Stimulated activated CD8-positive, alpha-beta memory T cell treated with anti-CD3 and anti-CD28 coated beads, Interleukin-12 subunit alpha, Interleukin-12 subunit beta, amount 100 ng/mL, for 24 hours (primary cell): ENCODE results near the gene OR6X1.

Experiments
- DNase-seq: peaks from one replicate; pipeline ENCODE4 v3.0.0-alpha.2; 2020; ENCODE audit errors: extremely low read depth

OR6X1 gene

GRCh38 chr11:123754101-123754568, at the start of gene OR6X1:
OR6X1 (minus strand) TSS chr11:123754518; CDS start chr11:123754518, 0 bp downstream.
- no peak for DNase-seq

- DNase-seq, result no peak
These were observed 47.4 kb upstream of the OR6X1 start for GRCh38 chr11:123801765-123802164.

GRCh38 chr11:123800036-123800435, 45.7 kb upstream of the OR6X1 start:
- DNase-seq, result no peak

DNA sequence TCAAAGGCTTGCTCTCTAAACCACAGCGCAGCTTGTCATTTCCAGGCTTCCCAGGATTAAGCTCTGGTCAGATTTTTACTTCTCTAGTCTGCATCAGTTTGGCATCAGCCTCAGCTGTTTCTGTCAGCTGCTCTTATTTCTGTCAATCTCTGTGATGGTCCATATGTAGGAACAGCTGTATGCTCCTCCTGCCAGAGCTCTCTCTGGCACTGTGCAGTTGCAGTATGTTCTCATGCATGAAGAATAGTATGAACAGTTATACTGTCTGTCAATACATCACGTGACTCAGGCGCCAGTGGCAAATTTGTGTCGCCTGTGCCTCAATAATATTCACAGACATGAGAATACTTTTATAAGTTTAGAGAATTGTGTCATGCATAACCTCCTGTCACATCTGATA, 45.1 kb upstream of the OR6X1 start:
- DNase-seq, result no peak

DNA sequence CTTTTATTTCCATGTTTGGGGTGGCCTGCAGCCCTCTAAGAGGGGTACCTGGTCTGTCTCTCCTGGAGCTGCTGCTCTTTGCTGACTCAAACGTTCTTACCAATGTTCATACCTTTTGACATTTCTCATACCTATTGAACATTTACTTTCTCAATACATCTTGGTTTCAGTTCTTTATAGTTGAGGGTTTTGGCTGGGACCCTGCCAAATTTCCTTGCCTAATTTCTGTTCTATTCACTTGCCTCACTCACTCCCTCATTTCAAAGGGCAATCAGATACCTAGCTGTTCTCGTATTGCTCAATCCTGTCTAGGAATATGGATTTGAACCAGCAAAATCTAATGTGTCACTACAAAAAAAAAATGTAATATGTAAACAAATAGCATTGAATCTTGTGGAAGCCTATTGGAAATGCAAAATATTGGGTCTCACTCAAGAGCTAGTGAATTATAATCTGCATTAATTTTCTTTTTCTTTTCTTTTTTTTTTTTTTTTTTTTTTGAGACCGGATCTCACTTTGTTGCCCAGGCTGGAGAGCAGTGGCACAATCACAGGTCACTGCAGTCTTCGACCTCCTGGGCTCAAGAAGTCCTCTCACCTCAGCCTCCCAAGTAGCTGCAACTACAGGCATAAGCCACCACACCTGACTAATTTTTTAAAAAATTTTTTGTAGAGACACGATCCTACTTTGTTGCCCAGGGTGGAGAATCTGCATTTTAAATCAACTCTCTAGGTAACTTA, 44.4 kb upstream of the OR6X1 start:
- DNase-seq, result no peak

- DNase-seq, result no peak
These were observed 43.8 kb upstream of the OR6X1 start for GRCh38 chr11:123798079-123798478.

GRCh38 chr11:123797541-123797940, 43.2 kb upstream of the OR6X1 start:
- DNase-seq, result no peak

- DNase-seq, result no peak
These were observed 42.8 kb upstream of the OR6X1 start for GRCh38 chr11:123797114-123797513.

GRCh38 chr11:123796226-123796625, 41.9 kb upstream of the OR6X1 start:
- no peak for DNase-seq

DNA sequence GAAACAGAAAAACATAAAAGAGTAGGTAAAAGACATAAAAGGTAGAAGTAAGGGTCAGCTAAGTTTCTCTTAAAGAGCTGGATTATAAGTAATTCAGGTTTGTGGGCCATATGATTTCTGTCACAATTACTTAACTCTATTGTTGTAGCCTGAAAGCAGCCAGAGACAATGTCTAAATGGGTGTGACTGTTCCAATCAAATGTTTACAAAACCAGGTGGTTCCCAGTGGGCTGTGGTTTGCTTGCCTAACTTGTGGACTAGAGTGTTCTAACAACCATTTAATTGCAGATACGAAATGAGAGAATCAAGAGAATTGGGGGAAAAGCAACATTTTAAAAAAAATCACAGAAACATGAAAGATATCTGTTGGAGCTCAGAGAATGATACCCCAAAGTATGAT, 29.2 kb upstream of the OR6X1 start:
- no peak for DNase-seq

GRCh38 chr11:123778511-123778910, 24.2 kb upstream of the OR6X1 start:
- no peak for DNase-seq

DNA sequence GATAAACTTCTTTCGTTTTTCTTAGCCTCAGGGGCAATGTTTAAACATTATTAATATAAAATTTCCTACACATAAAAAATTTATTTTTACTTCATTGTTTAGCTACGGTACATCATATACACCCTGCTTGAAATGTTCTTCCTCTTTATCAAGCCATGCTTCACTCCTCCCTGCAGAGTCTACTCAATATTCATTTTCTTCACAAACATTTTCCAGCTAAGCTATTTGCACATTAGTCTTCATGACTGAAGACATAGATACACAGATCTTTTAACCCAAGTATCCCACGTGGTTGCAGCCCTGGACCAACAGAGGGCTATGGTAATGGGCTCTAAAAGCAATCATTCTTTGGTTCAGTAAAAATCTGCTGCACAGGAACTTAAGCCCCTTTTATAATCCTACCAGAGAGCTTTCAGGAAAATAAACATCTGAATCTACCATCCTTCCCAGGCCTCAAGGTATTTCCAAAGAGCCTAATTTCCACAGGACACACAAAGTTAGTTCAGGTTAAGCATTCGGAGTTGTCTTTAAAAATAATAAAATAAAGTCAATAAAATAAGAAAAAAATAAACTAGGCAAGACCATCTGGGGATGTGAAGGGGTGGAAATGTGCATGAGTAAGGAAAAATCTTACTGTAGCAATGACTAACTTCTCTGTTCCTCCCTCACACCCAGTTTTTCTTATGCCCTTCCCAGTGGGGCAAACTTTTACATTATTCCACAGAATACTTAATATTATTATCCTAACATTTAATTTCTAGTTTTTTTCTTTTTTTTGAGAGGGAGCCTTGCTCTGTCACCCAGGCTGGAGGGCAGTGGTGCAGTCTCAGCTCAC, 21.6 kb upstream of the OR6X1 start:
- DNase-seq, result no peak

DNA sequence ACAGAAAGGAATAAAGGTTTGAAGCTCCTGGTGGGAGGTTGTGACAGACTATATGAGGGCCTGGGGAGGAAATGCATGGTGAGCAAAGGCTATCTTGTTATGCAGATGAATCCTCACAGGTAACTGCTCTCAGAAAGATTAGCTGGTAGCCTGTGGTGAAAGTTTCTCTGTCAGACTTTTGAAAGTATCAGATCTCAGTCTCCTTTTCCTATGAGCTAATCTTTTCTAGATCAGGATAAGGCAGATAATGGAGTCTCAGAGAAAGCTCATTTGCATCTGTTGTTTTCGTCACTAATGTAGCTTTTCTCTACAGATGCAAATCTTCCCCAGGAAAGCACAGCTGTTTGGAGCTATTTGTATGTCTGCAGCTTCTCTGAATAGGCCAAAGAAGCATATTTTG, 21.0 kb upstream of the OR6X1 start:
- DNase-seq, result no peak

DNA sequence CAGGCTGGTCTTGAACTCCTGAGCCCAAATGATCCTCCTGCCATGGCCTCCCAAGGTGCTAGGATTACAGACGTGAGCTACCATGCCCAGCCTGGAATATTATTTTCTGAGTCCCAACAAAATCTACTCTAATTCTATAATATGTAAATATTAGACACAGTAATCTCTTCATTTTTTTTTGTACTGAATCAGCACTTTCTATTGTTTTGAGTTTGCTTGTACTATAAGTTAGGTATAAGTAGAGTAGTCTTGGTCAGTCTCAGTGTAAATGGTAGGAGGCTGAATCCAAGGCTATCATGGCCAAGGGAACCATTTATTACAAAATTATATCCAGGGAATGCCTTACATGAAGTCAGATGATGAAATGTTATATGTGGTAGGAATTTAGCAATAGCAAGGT, 19.6 kb upstream of the OR6X1 start:
- DNase-seq, result no peak

DNA sequence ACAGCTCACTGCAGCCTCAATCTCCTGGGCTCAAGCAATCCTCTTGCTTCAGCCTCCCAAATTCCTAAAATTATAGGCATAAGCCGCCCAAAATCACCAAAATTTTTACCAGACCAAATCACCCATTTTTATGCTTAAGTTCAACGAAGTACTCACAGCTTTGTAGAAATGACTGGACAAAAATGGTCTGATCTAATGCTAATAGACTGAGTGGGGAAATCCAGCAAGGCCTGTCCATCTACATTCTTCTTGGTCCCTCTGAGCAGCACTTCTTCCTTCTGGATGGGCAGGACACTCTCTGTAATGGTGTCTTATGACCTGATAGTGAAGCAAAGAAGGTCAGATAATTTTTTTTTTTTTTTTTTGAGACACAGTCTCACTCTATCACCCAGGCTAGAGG, 18.7 kb upstream of the OR6X1 start:
- no peak for DNase-seq

DNA sequence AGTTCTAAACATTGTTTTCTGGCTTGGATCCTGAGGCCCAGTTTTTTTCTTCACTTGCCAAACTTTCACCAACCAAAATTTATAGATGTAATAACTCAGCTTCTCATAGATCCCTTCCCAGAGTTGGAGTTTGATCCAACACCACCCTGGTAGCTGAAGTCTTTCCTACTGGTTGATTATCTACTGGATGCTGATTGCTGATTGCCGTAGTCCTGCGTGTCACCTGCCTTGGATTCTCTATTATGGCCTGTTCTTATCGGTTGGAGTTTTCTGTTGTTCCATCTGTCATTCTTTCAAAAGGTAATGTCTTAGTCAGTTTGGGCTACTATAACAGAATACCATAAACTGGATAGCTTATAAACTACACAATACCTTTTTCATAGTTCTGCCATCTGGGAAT, 17.3 kb upstream of the OR6X1 start:
- DNase-seq, result no peak

DNA sequence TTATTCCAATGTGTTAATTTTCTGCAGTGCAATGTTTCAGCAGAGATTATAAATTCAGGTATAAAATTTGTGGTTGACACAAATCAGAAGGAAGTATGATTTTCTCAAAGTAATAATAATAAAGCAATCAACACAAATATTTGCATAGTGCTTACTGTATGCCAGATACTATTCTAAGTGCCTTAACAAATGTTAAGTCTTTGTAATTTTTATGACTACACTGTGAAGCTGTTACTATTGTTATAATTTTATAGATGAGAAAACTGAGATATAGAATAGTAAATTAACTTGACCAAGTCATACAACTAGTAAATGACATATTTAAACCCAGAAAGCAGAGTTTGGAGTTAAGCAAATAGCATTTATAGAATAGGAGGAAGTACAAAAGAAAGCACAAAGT, 16.4 kb upstream of the OR6X1 start:
- no peak for DNase-seq

DNA sequence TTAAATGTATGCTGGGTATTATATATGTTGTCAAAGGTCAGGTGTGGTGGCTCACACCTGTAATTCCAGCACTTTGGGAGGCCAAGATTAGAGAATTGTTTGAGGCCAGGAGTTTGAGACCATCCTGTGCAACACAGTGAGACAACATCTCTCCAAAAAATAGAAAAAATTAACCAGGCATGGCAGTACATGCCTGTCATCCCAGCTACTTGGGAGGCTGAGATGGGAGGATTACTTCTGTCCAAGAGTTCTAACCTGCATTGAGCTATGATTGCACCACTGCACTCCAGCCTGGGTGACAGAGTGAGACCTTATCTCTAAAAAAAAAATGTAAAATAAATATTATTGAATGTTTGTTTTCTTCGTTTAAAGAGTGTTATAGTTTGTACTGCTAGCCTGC, 11.3 kb upstream of the OR6X1 start:
- no peak for DNase-seq

DNA sequence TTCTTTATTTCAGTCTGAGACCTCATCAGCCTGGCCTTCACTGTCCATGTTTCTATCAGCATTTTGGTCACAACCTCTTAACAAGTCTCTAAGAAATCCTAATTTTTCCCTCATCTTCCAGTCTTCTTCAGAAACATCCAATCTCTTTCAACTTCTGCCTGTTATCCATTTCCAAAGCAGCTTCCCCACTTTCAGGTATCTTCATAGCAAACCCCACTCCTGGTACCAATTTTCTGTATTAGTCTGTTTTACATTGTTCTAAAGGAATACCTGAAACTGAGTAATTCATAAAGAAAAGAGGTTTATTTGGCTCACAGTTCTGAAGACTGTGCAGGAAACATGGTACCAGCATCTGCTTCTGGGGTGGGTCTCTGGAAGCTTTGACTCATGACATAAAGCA, 8.1 kb upstream of the OR6X1 start:
- no peak for DNase-seq

DNA sequence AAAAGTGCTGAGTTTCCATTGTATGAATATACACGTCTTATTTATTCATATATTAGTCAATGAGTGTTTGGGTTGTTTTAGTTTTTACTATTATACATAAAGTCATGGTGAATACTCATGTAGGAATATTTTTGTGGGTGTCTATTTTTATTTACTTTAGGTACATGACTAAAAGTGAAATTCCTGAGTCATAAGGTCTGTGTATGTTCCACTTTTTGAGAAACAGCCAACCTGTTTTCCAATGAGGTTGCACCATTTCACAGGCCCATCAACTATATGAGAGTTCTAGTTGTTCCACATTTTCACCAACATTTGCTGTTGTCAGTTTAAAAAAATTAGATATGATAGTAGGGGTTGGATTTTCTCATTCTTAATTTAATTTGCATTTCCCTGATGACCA, 6.6 kb upstream of the OR6X1 start:
- DNase-seq, result no peak

DNA sequence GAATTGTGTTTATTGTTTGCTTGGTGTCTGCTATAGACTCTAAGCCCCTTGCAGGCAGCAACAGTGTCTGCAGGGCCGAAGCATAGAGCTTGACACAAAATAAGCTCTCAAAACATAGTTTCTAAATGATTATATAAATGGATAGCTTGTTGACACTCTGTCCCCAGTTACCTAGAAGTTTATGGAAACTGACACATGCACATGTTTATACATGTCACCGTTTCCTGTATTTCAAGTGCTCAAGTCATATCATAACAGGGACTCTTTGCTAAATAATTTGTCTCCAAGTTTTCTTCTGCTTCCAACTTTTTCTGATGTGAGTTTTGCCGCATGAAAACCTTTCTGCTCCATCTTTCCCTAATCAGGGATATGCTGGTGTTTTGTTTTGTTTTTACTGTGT, 3.7 kb upstream of the OR6X1 start:
- no peak for DNase-seq

- DNase-seq, result no peak
These were observed 1.5 kb upstream of the OR6X1 start for GRCh38 chr11:123755813-123756212.

GRCh38 chr11:123755344-123755743, 1.0 kb upstream of the OR6X1 start:
- DNase-seq, result no peak
